ENCODE measurements around the gene PLCXD1. TPM values are rescaled to one million over a fixed set of nuclear protein-coding genes. Genes with fewer than 3 reads are reported as not detected.

The PLCXD1 gene
- total RNA-seq, 4 donors from 2014 or later = 5.7 to 18.8 (median 9.2) TPM

DNA sequence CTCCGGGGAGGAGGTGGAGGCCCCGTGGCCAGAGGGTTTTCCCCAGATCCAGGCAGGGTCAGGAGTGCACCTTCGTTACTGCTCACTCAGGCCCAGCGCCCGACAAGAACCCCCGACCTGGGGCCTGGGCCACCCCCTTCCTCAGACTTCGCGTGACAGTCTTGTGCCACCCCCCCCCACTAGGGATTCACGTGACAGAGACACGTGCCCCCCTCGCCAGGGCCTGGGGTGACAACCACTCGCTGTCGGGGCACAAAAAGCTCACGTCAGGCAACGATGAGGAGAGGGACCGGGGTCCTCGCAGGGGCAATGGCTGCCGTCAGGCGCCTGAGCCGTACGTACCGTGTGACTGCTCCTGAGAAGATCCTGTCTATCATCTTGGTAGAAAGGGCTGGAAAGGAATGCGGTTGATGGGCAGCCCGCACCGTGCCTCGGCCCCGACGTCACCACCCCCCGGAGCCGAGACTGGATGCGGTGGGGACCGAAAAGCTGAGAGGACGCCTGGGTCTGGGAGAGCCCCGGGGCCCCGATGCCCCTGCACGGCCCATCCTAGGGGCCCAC is 60.4 kb downstream of the PLCXD1 start:
- Histone ChIP-seq H3K27ac (no peak overlapping the region), H3K36me3 (peaks cover 0 to 64% (median 0%) of the 10 kb centered on the region in 3 donors), H3K27me3 (no peaks in the 10 kb centered on the region), H3K4me1 (no peaks in the 10 kb centered on the region), H3K4me3 (no peak overlapping the region), H3K9me3 (no peaks in the 10 kb centered on the region)
- TF ChIP-seq, protein P1, sequence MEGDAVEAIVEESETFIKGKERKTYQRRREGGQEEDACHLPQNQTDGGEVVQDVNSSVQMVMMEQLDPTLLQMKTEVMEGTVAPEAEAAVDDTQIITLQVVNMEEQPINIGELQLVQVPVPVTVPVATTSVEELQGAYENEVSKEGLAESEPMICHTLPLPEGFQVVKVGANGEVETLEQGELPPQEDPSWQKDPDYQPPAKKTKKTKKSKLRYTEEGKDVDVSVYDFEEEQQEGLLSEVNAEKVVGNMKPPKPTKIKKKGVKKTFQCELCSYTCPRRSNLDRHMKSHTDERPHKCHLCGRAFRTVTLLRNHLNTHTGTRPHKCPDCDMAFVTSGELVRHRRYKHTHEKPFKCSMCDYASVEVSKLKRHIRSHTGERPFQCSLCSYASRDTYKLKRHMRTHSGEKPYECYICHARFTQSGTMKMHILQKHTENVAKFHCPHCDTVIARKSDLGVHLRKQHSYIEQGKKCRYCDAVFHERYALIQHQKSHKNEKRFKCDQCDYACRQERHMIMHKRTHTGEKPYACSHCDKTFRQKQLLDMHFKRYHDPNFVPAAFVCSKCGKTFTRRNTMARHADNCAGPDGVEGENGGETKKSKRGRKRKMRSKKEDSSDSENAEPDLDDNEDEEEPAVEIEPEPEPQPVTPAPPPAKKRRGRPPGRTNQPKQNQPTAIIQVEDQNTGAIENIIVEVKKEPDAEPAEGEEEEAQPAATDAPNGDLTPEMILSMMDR (IDR thresholded peaks at IDR 0.05) = no peak
- TF ChIP-seq EP300 (IDR thresholded peaks at IDR 0.05) = no peak
- no peak for TF ChIP-seq POLR2A (IDR thresholded peaks at IDR 0.05)
- 93 to 94% methylated on average over 30 to 32 of the region's 36 CpGs for WGBS, 2 donors
- no peak for DNase-seq (ENCODE audit: low spot score in 2 of 2)

- TF ChIP-seq EP300 (IDR thresholded peaks at IDR 0.05) = no peak
- TF ChIP-seq POLR2A (IDR thresholded peaks at IDR 0.05) = no peak
- TF ChIP-seq, protein P1 (IDR thresholded peaks at IDR 0.05) = no peak
Observed at GRCh38 chrX:344371-344901, 63.3 kb downstream of the PLCXD1 start.

GRCh38 chrX:345020-345925 is 64.1 kb downstream of the PLCXD1 start:
- Histone ChIP-seq H3K36me3 (peaks cover 0 to 53% (median 0%) of the 10 kb centered on the region in 3 donors), H3K27me3 (no peaks in the 10 kb centered on the region), H3K27ac (no peak overlapping the region), H3K4me3 (no peak overlapping the region), H3K4me1 (peaks cover 0 to 10% (median 0%) of the 10 kb centered on the region in 4 donors), H3K9me3 (no peaks in the 10 kb centered on the region)
- 96% methylated on average over 46 to 61 of the region's 63 CpGs for WGBS, 2 donors
- TF ChIP-seq, protein P1 (IDR thresholded peaks at IDR 0.05) = no peak
- TF ChIP-seq POLR2A (IDR thresholded peaks at IDR 0.05) = no peak
- no peak for TF ChIP-seq EP300 (IDR thresholded peaks at IDR 0.05)
- no peak for DNase-seq (ENCODE audit: low spot score in 2 of 2)

More at GRCh38 chrX:344371-344901, 63.3 kb downstream of the PLCXD1 start:
- no peaks in the 10 kb centered on the region for H3K9me3 ChIP-seq
- WGBS, 2 donors = 97% methylated on average over 46 to 47 of the region's 47 CpGs
- H3K4me3 ChIP-seq = no peak overlapping the region
- H3K36me3 ChIP-seq = peaks cover 0 to 49% (median 0%) of the 10 kb centered on the region in 3 donors
- H3K4me1 ChIP-seq = peaks cover 0 to 10% (median 0%) of the 10 kb centered on the region in 4 donors
- H3K27me3 ChIP-seq = no peaks in the 10 kb centered on the region
- no peak overlapping the region for H3K27ac ChIP-seq
- no peak for DNase-seq (ENCODE audit: low spot score in 2 of 2)

DNA sequence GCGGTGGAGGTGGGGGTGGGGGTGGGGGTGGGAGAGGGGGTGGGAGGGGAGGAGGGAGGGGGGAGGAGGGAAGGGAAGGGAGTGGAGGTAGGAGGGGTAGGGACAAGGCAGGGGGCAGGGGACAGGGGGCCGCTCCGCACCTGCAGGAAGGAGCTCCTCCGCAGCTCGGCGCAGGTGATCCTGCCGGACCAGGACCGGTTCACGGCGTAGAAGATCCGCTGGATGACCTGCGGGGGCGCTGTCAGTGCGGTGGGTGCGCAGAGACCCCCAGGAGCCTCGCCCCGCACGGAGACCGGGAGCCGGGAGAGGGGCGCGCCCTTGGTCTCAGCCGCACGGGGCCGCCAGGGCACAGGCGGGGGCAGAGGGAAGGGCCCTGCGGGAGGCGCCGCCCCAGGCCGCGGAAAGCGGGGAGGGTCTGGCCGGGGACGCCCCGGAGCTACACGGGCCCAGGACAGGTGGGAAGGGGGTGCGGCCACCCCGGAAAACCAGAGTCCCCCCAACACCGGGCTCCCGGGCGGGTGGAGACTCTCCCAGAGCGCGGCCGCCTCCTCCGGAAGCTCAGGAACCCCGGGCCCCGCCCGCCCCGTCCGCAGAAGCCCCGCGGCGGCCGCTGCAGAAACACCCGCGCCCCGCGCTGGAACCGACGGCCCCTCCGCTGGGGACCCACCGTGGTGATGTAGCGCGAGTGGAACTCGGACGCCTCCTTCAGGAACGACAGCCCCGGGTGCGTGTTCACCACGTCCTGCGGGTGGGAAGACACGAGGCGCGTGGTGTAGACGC is 65.0 kb downstream of the PLCXD1 start:
- Histone ChIP-seq H3K9me3 (no peaks in the 10 kb centered on the region), H3K4me3 (no peak overlapping the region), H3K27ac (no peak overlapping the region), H3K36me3 (peaks cover 0 to 53% (median 0%) of the 10 kb centered on the region in 3 donors), H3K27me3 (no peaks in the 10 kb centered on the region), H3K4me1 (peaks cover 0 to 10% (median 0%) of the 10 kb centered on the region in 4 donors)
- TF ChIP-seq POLR2A (IDR thresholded peaks at IDR 0.05) = no peak
- TF ChIP-seq, protein P1 (IDR thresholded peaks at IDR 0.05) = no peak
- TF ChIP-seq EP300 (IDR thresholded peaks at IDR 0.05) = no peak
- no peak for DNase-seq (ENCODE audit: low spot score in 2 of 2)
- 94 to 96% methylated on average over 71 to 73 of the region's 75 CpGs for WGBS, 2 donors

All from tibial nerve (tissue), 4 donors.